ENCODE results near the gene SEZ6. TPM values are rescaled to one million over a fixed set of nuclear protein-coding genes. Genes with fewer than 3 reads are reported as not detected.

The SEZ6 gene
- total RNA-seq, 1 donor from 2014 or later = 0.72 TPM

GRCh38 chr17:28986714-28987655 lies 18.8 kb downstream of the SEZ6 start:
- Mint-ChIP-seq H3K4me3 (no peak overlapping the region), H3K4me1 (peaks cover 15% of the 10 kb centered on the region), H3K9me3 (no peaks in the 10 kb centered on the region), H3K27me3 (ENCODE audit: low read depth) (peaks cover 26% of the 10 kb centered on the region), H3K36me3 (ENCODE audit: low read depth) (no peaks in the 10 kb centered on the region), H3K27ac (ENCODE audit: unreplicated experiment) (no peak overlapping the region)
- no peak for DNase-seq (ENCODE audit: low read depth, low spot score)
- TF ChIP-seq, protein P1, sequence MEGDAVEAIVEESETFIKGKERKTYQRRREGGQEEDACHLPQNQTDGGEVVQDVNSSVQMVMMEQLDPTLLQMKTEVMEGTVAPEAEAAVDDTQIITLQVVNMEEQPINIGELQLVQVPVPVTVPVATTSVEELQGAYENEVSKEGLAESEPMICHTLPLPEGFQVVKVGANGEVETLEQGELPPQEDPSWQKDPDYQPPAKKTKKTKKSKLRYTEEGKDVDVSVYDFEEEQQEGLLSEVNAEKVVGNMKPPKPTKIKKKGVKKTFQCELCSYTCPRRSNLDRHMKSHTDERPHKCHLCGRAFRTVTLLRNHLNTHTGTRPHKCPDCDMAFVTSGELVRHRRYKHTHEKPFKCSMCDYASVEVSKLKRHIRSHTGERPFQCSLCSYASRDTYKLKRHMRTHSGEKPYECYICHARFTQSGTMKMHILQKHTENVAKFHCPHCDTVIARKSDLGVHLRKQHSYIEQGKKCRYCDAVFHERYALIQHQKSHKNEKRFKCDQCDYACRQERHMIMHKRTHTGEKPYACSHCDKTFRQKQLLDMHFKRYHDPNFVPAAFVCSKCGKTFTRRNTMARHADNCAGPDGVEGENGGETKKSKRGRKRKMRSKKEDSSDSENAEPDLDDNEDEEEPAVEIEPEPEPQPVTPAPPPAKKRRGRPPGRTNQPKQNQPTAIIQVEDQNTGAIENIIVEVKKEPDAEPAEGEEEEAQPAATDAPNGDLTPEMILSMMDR (conservative IDR thresholded peaks at IDR 0.05) = no peak

DNA sequence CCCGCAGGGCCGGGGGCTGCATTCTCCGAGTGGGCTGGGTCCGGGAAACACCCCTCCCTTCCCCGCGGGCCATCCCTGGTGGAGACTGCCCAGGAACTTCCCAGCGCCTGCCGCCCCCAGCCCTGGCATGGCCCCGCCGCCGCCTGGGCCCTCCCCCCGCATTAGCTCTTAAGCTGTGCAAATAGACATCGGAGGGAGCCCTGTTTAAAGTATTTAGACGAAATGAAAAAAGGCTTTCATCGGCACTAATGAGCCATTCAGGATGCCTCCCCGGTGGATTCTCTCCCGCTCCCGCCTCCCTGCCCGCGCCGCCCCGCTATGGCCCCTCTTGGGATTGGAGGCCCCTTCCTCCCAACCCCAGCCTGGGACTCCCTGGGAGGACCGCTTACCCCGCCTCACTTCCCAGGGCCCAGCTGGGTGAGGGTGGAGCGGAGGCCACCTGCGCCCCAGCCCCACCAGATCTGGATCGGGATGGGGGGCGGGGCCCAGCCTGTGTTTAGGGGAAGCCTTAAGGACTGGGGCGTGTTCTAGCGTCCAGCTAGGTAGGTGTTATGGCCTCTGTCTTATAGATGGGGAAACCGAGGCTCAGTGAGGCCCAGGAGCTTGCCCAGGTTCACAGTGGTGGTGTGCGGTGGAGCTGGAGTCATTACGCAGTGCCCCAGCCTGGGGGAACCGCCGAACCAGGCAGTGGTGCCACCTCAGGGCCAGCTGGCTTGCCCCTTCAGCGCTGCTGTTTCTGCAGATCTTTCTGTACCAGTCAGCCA lies 19.7 kb downstream of the SEZ6 start:
- Mint-ChIP-seq H3K27me3 (ENCODE audit: low read depth) (peaks cover 26% of the 10 kb centered on the region), H3K27ac (ENCODE audit: unreplicated experiment) (no peak overlapping the region), H3K36me3 (ENCODE audit: low read depth) (no peaks in the 10 kb centered on the region)

GRCh38 chr17:28983286-28984230 lies 22.3 kb downstream of the SEZ6 start:
- Mint-ChIP-seq H3K36me3 (ENCODE audit: low read depth) (no peaks in the 10 kb centered on the region), H3K9me3 (no peaks in the 10 kb centered on the region), H3K4me3 (no peak overlapping the region), H3K27me3 (ENCODE audit: low read depth) (peaks cover 30% of the 10 kb centered on the region), H3K4me1 (peaks cover 15% of the 10 kb centered on the region), H3K27ac (ENCODE audit: unreplicated experiment) (no peak overlapping the region)
- TF ChIP-seq, protein P1 (conservative IDR thresholded peaks at IDR 0.05) = no peak
- no peak for DNase-seq (ENCODE audit: low read depth, low spot score)

More for the DNA sequence above, 19.7 kb downstream of the SEZ6 start:
- no peak for DNase-seq (ENCODE audit: low read depth, low spot score)
- H3K4me3 Mint-ChIP-seq = no peak overlapping the region
- no peaks in the 10 kb centered on the region for H3K9me3 Mint-ChIP-seq
- TF ChIP-seq, protein P1 (conservative IDR thresholded peaks at IDR 0.05) = no peak
- H3K4me1 Mint-ChIP-seq = peaks cover 15% of the 10 kb centered on the region

GRCh38 chr17:28982131-28982793 lies 23.6 kb downstream of the SEZ6 start:
- H3K27me3 Mint-ChIP-seq (ENCODE audit: low read depth) = peaks cover 31% of the 10 kb centered on the region
- no peak overlapping the region for H3K4me3 Mint-ChIP-seq
- TF ChIP-seq, protein P1 (conservative IDR thresholded peaks at IDR 0.05) = no peak
- no peaks in the 10 kb centered on the region for H3K9me3 Mint-ChIP-seq
- no peak overlapping the region for H3K27ac Mint-ChIP-seq (ENCODE audit: unreplicated experiment)
- H3K36me3 Mint-ChIP-seq (ENCODE audit: low read depth) = no peaks in the 10 kb centered on the region
- H3K4me1 Mint-ChIP-seq = peaks cover 15% of the 10 kb centered on the region
- DNase-seq (ENCODE audit: low read depth, low spot score) = no peak

Data from neural crest cell (in vitro differentiated cells).